ENCODE measurements around the gene SLCO2B1. TPM values are rescaled to one million over a fixed set of nuclear protein-coding genes. Genes with fewer than 3 reads are reported as not detected.

SLCO2B1 gene
- total RNA-seq: 1 to 10 TPM; 1.1 to 1.9 TPM
- polyA plus RNA-seq (2013, experiment 1 of 2): 0.71 TPM
- 0.21 TPM for polyA plus RNA-seq (2013, experiment 2 of 2)
- long read RNA-seq, experiment 1: 0 reads
- long read RNA-seq, experiment 2, partial matches to known transcripts: 0 of 5 reads
- long read RNA-seq, experiment 2, other reads (novel, unspliced or antisense): 1 of 5 reads
- long read RNA-seq, experiment 3, partial matches to known transcripts: 0 of 2 reads
- long read RNA-seq, experiment 3, other reads (novel, unspliced or antisense): 1 of 2 reads
- long read RNA-seq, experiment 4, partial matches to known transcripts: 0 of 2 reads
- long read RNA-seq, experiment 4, other reads (novel, unspliced or antisense): 2 of 2 reads

GRCh38 chr11:75150879-75151278 lies at the start of gene SLCO2B1:
Gene SLCO2B1, plus strand, starts transcription at chr11:75151107. Its CDS starts 275 bp downstream, at chr11:75151382.
- H3K4me3 ChIP-seq (ENCODE audit: low read length): no peak within 1 kb of the TSS
- no peak within 1 kb of the TSS for H3K27ac Mint-ChIP-seq
- no peaks in the 10 kb centered on the region for H3K9me3 Mint-ChIP-seq
- H3K36me3 ChIP-seq (ENCODE audit: control insufficient read depth, insufficient read depth, low read length): no peaks in the 10 kb centered on the region
- no peak for TF ChIP-seq CTCF (conservative IDR thresholded peaks at IDR 0.05)
- no peak within 1 kb of the TSS for H3K4me3 Mint-ChIP-seq
- no peaks in the 10 kb centered on the region for H3K27me3 ChIP-seq (ENCODE audit: control insufficient read depth, insufficient read depth, low read length, poor library complexity, severe bottlenecking)
- WGBS, 2 experiments (ENCODE audit: insufficient coverage in 1 of 2, insufficient read length in 1 of 2): 81 to 100% methylated on average over 1 to 4 of the region's 4 CpGs
- peaks cover 4% of the 10 kb centered on the region for H3K27me3 Mint-ChIP-seq (ENCODE audit: insufficient read depth)
- no peaks in the 10 kb centered on the region for H3K9me3 ChIP-seq (ENCODE audit: control insufficient read depth, low read length)
- peaks cover 24% of the 10 kb centered on the region for H3K4me1 Mint-ChIP-seq
- H3K9ac ChIP-seq (ENCODE audit: extremely low read depth, low read length, poor library complexity, severe bottlenecking): no peak within 1 kb of the TSS
- H3K36me3 Mint-ChIP-seq (ENCODE audit: low read depth): no peaks in the 10 kb centered on the region
- DNase-seq: no peak
- H3K4me1 ChIP-seq (ENCODE audit: control insufficient read depth, insufficient read depth, low read length): no peaks in the 10 kb centered on the region
- no peak within 1 kb of the TSS for H3K27ac ChIP-seq (ENCODE audit: low read depth, low read length)

- Histone ChIP-seq H3K9ac (ENCODE audit: extremely low read depth, low read length, poor library complexity, severe bottlenecking) (no peak overlapping the region), H3K9me3 (ENCODE audit: control insufficient read depth, low read length) (peaks cover 11% of the 10 kb centered on the region), H3K4me1 (ENCODE audit: control insufficient read depth, insufficient read depth, low read length) (no peaks in the 10 kb centered on the region), H3K27me3 (ENCODE audit: control insufficient read depth, insufficient read depth, low read length, poor library complexity, severe bottlenecking) (no peaks in the 10 kb centered on the region), H3K4me3 (ENCODE audit: low read length) (no peak overlapping the region), H3K27ac (ENCODE audit: low read depth, low read length) (no peak overlapping the region), H3K36me3 (ENCODE audit: control insufficient read depth, insufficient read depth, low read length) (no peaks in the 10 kb centered on the region)
- Mint-ChIP-seq H3K4me1 (no peaks in the 10 kb centered on the region), H3K4me3 (no peak overlapping the region), H3K27ac (no peak overlapping the region), H3K27me3 (ENCODE audit: insufficient read depth) (peaks cover under 1% of the 10 kb centered on the region), H3K36me3 (ENCODE audit: low read depth) (no peaks in the 10 kb centered on the region), H3K9me3 (peaks cover 4% of the 10 kb centered on the region)
- TF ChIP-seq CTCF (conservative IDR thresholded peaks at IDR 0.05): no peak
- DNase-seq: no peak
- WGBS, 2 experiments (ENCODE audit: insufficient coverage in 1 of 2, insufficient read length in 1 of 2): 72 to 94% methylated on average over 4 to 8 of the region's 8 CpGs
These were observed 49.3 kb upstream of the SLCO2B1 start for GRCh38 chr11:75101424-75102128.

GRCh38 chr11:75103380-75104026 lies 47.4 kb upstream of the SLCO2B1 start:
- no peak overlapping the region for H3K27ac ChIP-seq (ENCODE audit: low read depth, low read length)

More at GRCh38 chr11:75103380-75104026, 47.4 kb upstream of the SLCO2B1 start:
- Mint-ChIP-seq H3K4me1 (no peaks in the 10 kb centered on the region), H3K27me3 (ENCODE audit: insufficient read depth) (no peaks in the 10 kb centered on the region), H3K27ac (no peak overlapping the region), H3K9me3 (peaks cover 4% of the 10 kb centered on the region), H3K4me3 (no peak overlapping the region), H3K36me3 (ENCODE audit: low read depth) (no peaks in the 10 kb centered on the region)
- no peaks in the 10 kb centered on the region for H3K4me1 ChIP-seq (ENCODE audit: control insufficient read depth, insufficient read depth, low read length)
- DNase-seq: no peak
- 73 to 92% methylated on average over 2 to 5 of the region's 5 CpGs for whole genome bisulfite sequencing, 2 experiments (ENCODE audit: insufficient coverage in 1 of 2, insufficient read length in 1 of 2)
- no peak overlapping the region for H3K4me3 ChIP-seq (ENCODE audit: low read length)
- TF ChIP-seq CTCF (conservative IDR thresholded peaks at IDR 0.05): no peak
- peaks cover 11% of the 10 kb centered on the region for H3K9me3 ChIP-seq (ENCODE audit: control insufficient read depth, low read length)
- no peaks in the 10 kb centered on the region for H3K27me3 ChIP-seq (ENCODE audit: control insufficient read depth, insufficient read depth, low read length, poor library complexity, severe bottlenecking)
- H3K9ac ChIP-seq (ENCODE audit: extremely low read depth, low read length, poor library complexity, severe bottlenecking): no peak overlapping the region
- no peaks in the 10 kb centered on the region for H3K36me3 ChIP-seq (ENCODE audit: control insufficient read depth, insufficient read depth, low read length)
